ENCODE measurements around the gene MEX3D.

DNA sequence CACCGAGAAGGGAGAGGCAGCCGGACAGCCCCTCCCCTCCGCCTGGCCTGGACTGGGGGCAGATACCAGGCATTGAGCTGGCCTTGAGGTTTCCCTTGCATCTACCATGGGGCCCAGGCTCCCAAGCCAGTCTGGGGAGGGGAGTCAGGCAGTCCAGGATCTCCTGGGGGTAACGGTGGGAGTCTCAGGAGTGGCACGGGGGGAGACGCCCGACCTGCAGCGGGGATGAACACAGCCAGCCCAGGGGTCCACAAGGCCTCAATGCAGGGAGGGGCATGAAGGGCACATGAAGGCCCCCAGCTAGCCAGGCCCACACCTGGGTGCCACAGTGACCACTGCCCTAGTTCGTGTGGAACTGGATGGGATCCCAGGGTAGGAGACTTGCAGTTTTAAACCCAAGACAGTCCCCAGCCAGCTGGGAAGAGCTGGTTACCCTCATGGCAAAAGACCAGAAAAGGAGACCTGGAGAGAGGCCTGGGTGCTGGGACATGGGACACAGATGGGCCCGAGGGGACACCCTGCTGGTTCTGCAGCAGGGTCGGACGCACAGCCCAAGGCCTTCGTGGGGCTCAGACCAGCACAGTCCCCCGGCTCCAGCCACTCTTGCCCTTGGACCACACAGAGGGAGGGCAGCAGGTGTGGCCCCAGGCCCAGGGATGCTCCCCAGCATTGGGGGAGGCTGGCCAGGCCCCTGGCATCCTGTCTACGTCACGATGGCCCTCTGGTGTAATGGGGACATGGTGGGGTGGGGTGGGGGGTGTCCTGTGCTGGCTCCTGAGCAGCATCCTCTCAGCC lies 41.8 kb upstream of the MEX3D start:
- no peak for TF ChIP-seq POLR2A (IDR thresholded peaks at IDR 0.05)
- no peak for TF ChIP-seq CTCF (IDR thresholded peaks at IDR 0.05)
- no peak for TF ChIP-seq POLR2AphosphoS5 (IDR thresholded peaks at IDR 0.05; ENCODE audit: insufficient read depth in 1 of 2, low read depth in 1 of 2)

Data from vagina (tissue), 2 donors.